Mesothelial cell of epicardium (in vitro differentiated cells): ENCODE measurements around the gene KCNJ5. TPM values are rescaled to one million over a fixed set of nuclear protein-coding genes. Genes with fewer than 3 reads are reported as not detected.
A peak's percentile ranks its signal among the peaks of the same experiment; 100 is the strongest.

Experiments
- DNase-seq, 2 experiments: peaks; one replicate each; pipeline ENCODE4 v3.0.0; 2021; ENCODE audit warnings: low spot score in 2 of 2; ENCODE audit not compliant: unreplicated experiment in 2 of 2
- H3K27ac Mint-ChIP-seq: 2 replicates; pipeline ENCODE4 v1.8.0; 2021; ENCODE audit warnings: mixed read lengths
- H3K27me3 Mint-ChIP-seq: 2 replicates; pipeline ENCODE4 v1.8.0; 2021; ENCODE audit warnings: low read depth, mixed read lengths
- H3K36me3 Mint-ChIP-seq: 2 replicates; pipeline ENCODE4 v1.8.0; 2021; ENCODE audit warnings: mixed read lengths
- H3K4me1 Mint-ChIP-seq: 2 replicates; pipeline ENCODE4 v1.8.0; 2021; ENCODE audit warnings: mixed read lengths
- H3K4me3 Mint-ChIP-seq: 2 replicates; pipeline ENCODE4 v1.8.0; 2021; ENCODE audit warnings: mild to moderate bottlenecking, moderate library complexity, mixed read lengths
- H3K9me3 Mint-ChIP-seq: 2 replicates; pipeline ENCODE4 v1.8.0; 2021; ENCODE audit warnings: mixed read lengths
- CTCF ChIP-seq: fragments of 200-600 bp; sonication (generic); IDR thresholded peaks from one replicate; pipeline ENCODE4 v1.5.0; 2021; ENCODE audit warnings: antibody characterized with exemption; ENCODE audit not compliant: unreplicated experiment
- total RNA-seq: library from RNA; stranded (reverse); gene quantifications from 3 replicates; pipeline ENCODE4 v1.2.1, GENCODE V29; 2021

Gene KCNJ5
- total RNA-seq, 1 donor from 2014 or later, result 0.09 TPM

DNA sequence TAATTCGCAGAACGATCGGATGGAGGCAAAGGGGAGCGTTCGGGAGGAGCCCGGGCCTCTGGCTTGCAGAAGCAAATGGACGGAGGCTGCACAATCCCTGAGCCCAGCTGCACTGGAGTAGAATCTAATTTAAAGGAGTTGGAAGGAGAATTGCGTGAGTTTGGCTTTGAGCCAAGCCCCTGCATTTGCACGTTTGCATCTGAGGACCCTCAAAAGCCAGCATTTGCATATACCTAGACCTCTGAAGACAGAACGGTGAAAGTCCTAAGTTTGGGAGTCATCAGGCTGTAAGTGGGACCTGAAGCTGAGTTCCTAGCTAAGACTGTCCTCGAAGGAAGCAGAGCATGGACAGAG, 35.9 kb downstream of the KCNJ5 start:
- TF ChIP-seq CTCF, result no peak
- Mint-ChIP-seq H3K4me1 (peaks cover 29% of the 10 kb centered on the region), H3K9me3 (no peaks in the 10 kb centered on the region), H3K36me3 (no peaks in the 10 kb centered on the region), H3K27ac (no peak overlapping the region), H3K4me3 (no peak overlapping the region), H3K27me3 (peaks cover 2% of the 10 kb centered on the region)
- DNase-seq, result no peak

DNA sequence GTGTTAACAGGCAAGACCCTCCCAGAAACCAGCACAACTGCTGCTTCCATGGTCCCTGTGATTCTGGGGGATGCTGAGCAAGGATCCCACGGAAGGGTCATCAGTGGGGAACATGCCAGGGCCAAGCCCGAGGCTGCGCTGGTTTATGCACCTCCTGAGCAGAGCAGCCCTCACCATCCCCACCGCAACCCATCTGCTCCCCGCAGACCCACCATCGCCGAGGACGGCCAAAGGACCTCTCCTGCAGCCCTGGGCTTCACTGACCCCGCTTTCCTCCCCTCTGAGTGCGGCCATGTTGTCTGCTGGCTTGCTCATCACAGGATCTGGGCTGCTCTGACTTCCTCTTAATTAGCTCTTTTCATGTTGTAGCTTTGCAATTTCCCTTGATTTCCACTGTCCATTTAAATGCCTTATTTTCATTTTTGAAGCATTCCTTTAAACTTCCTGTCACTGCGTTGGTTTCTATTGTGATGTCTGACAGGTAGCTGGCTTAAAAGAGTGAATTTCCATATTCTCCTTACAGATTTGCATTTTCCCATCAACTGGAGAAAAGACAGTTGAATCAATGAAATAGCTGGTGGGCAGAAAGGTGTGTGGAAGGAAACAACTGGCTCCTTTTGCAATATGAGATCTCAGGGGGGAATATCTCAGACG, 36.7 kb downstream of the KCNJ5 start:
- DNase-seq, result no peak
- Mint-ChIP-seq H3K27me3 (peaks cover 2% of the 10 kb centered on the region), H3K27ac (no peak overlapping the region), H3K4me1 (peaks cover 29% of the 10 kb centered on the region), H3K36me3 (no peaks in the 10 kb centered on the region), H3K9me3 (no peaks in the 10 kb centered on the region), H3K4me3 (no peak overlapping the region)
- no peak for TF ChIP-seq CTCF

DNA sequence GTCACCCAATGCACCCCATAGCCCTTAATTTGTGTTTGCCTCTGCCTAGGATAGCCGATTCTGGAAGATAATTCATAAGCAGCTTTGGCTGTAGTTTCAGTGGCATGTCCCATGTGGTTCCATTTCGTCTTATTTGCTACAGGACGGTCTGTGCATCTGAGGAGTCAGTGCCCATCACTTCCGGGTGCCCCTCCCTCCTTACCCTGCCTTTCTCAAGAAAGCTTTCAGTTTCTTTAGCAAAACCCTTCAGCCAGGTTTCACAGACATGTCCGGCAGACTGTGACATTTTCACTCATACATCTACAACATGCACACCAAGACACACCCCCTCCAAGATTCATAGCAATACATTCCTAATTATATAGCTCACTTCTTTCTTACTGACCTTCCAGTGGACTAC, 37.2 kb downstream of the KCNJ5 start:
- Mint-ChIP-seq H3K4me1 (peaks cover 29% of the 10 kb centered on the region), H3K9me3 (no peaks in the 10 kb centered on the region), H3K27me3 (peaks cover 2% of the 10 kb centered on the region), H3K36me3 (no peaks in the 10 kb centered on the region), H3K27ac (no peak overlapping the region), H3K4me3 (no peak overlapping the region)
- no peak for TF ChIP-seq CTCF
- no peak for DNase-seq

DNA sequence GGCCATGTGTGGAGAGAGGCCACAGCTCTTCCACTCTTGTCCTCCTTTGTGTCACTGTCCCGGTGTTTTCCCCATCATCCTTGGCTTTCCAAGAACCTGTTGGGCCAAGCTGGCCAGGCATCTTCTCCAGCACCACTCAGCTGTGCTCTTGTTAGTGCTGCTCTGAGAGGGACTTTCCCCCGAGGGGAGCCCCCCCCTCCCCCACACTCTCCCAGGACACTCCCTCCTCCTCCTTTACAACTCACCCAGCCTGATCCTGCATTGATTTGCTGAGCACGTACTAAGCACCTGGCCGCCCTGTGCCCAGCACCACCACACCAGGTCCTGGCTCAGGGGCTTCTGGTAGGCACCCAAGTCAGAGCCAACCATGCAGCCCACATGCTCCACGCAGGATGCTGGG, 38.3 kb downstream of the KCNJ5 start:
- H3K27me3 Mint-ChIP-seq, result peaks cover 2% of the 10 kb centered on the region
- H3K27ac Mint-ChIP-seq, result no peak overlapping the region
- H3K9me3 Mint-ChIP-seq, result peaks cover 4% of the 10 kb centered on the region
- no peak for DNase-seq
- H3K4me3 Mint-ChIP-seq, result no peak overlapping the region
- TF ChIP-seq CTCF, result no peak
- H3K4me1 Mint-ChIP-seq, result peaks cover 32% of the 10 kb centered on the region
- H3K36me3 Mint-ChIP-seq, result no peaks in the 10 kb centered on the region

DNA sequence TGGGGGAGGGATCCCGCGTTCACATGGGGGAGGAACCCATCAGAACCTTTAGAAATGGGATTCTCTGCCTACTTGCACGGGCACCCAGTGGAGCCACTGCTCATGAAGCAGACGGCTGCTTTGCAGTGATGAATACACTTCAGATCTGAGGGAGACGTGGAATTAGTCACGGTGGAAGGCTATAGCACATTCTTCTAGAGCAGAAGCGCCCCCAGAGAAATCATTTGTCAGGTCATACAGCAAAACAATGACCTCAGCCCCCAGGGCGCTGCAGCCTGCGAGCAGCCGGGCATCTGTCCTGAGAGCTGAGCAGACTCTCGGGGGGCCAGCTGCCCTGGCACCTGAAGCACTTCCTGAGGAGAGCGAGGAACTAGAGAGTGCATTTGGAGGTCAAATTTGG, 38.8 kb downstream of the KCNJ5 start:
- H3K4me3 Mint-ChIP-seq, result no peak overlapping the region
- H3K36me3 Mint-ChIP-seq, result no peaks in the 10 kb centered on the region
- peaks cover 2% of the 10 kb centered on the region for H3K27me3 Mint-ChIP-seq
- H3K27ac Mint-ChIP-seq, result peak overlapping the region; percentile 21
- H3K9me3 Mint-ChIP-seq, result peaks cover 4% of the 10 kb centered on the region
- no peak for DNase-seq
- TF ChIP-seq CTCF, result no peak
- H3K4me1 Mint-ChIP-seq, result peaks cover 32% of the 10 kb centered on the region

DNA sequence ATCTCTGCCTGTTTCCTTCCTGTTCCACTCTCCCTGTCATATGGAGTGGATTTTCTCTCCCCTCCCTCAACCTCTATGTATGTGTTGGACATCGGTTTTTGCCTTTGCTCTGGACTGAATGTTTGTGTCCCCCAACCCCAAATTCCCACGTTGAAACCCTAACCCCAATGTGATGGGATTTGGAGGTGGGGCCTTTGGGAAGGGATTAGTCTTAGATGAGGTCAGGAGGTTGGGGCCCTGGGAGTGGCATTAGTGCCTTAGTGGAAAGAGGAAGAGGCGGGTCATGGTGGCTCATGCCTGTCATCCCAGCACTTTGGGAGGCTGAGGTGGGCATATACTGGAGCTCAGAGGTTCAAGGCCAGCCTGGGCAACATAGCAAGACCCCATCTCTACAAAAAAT, 39.9 kb downstream of the KCNJ5 start:
- no peak for DNase-seq
- H3K27ac Mint-ChIP-seq, result peak overlapping the region; percentile 43
- H3K27me3 Mint-ChIP-seq, result peaks cover 2% of the 10 kb centered on the region
- peaks cover 4% of the 10 kb centered on the region for H3K9me3 Mint-ChIP-seq
- peaks cover 32% of the 10 kb centered on the region for H3K4me1 Mint-ChIP-seq
- no peak for TF ChIP-seq CTCF
- no peak overlapping the region for H3K4me3 Mint-ChIP-seq
- H3K36me3 Mint-ChIP-seq, result no peaks in the 10 kb centered on the region
